T-helper 17 cell (primary cell): ENCODE measurements around the gene DGCR2. TPM values are rescaled to one million over a fixed set of nuclear protein-coding genes. Genes with fewer than 3 reads are reported as not detected.

Experiments used
- ATAC-seq: fragments of 150-1000 bp; cut with Tn5 transposase; 2 replicates; pipeline ENCODE4 v1.10.0; 2021; ENCODE audit warnings: mild to moderate bottlenecking, moderate library complexity
- DNase-seq, 3 donors: peaks; one replicate each; pipeline versions ENCODE4 v3.0.0 to v3.0.0-alpha.2; 2020 to 2021
- H3K9me3 ChIP-seq: one replicate; pipeline ENCODE4 v1.7.0; 2013; ENCODE audit warnings: low read length, mild to moderate bottlenecking; ENCODE audit not compliant: control insufficient read depth, poor library complexity, severe bottlenecking
- H3K27ac Mint-ChIP-seq: one replicate; pipeline ENCODE4 v1.8.0; 2022; ENCODE audit warnings: mild to moderate bottlenecking, moderate library complexity, mixed read lengths
- H3K27me3 Mint-ChIP-seq: one replicate; pipeline ENCODE4 v1.8.0; 2022; ENCODE audit warnings: mixed read lengths
- H3K36me3 Mint-ChIP-seq: one replicate; pipeline ENCODE4 v1.8.0; 2022; ENCODE audit warnings: low read depth, mixed read lengths
- H3K4me1 Mint-ChIP-seq: one replicate; pipeline ENCODE4 v1.8.0; 2022; ENCODE audit warnings: mild to moderate bottlenecking, mixed read lengths
- H3K4me3 Mint-ChIP-seq: one replicate; pipeline ENCODE4 v1.8.0; 2022; ENCODE audit warnings: mild to moderate bottlenecking, moderate library complexity, mixed read lengths
- total RNA-seq, 4 donors: library from RNA in 2 of 4; stranded (reverse) in 2 of 4; gene quantifications; one replicate each; pipeline ENCODE4 v1.2.3 and lab custom pipeline; 2022 to 2026

Gene DGCR2
- total RNA-seq, 2 donors from 2014 or later, result 37.7 TPM

DNA sequence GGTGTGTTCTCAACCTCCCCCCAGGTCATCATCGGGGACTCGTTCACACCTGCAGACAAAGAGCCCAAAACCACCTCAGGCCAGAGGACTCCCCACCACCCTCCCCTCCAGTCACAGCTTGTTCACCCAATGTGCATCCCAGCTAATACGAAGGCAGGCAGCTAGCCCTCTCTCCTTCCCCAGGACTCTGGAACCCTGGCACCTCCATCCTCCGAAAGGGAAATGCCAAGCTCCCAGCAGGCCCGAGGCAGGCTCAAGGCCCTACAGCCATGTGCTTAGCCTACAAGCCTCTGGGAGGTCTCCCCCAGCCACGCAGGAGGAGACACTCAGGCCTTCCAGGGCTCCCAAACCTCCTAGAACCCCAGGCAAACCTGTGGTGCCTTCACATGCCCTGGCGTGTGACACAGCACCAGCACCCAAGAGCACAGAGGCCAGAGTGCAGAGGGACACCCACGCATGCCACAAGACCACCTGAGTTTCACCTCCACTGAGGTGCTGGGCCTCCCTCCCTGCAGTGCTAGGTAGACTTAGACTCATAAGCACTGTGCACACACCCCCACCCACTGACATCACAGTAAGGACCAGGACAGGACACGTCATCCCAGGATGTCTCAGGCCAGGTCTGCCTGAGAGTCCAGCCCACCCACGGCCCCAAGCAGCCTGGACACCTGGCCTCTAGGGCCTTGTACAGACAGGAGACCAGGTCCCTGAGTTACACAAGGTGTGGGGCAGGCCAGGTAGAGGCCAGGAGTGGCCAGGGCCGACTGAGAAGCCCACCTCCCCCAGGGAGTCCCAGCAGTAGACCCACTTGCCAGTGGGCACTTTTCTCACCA is 15.4 kb upstream of the DGCR2 start:
- Mint-ChIP-seq H3K27me3 (no peaks in the 10 kb centered on the region), H3K27ac (no peak overlapping the region), H3K4me1 (peaks cover 5% of the 10 kb centered on the region), H3K4me3 (no peak overlapping the region), H3K36me3 (peaks cover 6% of the 10 kb centered on the region)
- no peaks in the 10 kb centered on the region for H3K9me3 ChIP-seq
- no peak for DNase-seq
- ATAC-seq, result no peak

DNA sequence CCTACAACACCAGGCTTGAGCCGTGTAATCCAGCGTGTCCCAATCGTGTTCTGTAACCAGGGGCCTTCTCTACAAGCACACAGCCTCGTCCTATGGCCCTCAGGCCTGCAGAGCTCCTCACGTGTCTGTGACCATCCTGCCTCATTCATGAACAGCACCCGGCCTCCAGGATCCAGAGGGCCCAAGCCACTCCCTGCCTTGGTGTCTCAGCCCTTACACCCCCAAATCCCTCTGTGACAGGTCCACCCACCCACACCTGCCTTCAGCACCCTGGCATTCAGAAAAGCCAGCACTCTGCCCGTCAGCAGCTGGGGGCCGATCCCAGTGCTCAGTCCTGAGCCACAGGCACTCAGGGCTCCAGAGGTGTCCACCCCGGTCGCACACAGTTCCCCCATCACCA is 14.7 kb upstream of the DGCR2 start:
- H3K27ac Mint-ChIP-seq, result peak overlapping the region; percentile 53
- H3K9me3 ChIP-seq, result no peaks in the 10 kb centered on the region
- peaks cover 5% of the 10 kb centered on the region for H3K4me1 Mint-ChIP-seq
- H3K4me3 Mint-ChIP-seq, result no peak overlapping the region
- H3K27me3 Mint-ChIP-seq, result no peaks in the 10 kb centered on the region
- peaks cover 6% of the 10 kb centered on the region for H3K36me3 Mint-ChIP-seq
- DNase-seq (no peak), ATAC-seq (no peak)

DNA sequence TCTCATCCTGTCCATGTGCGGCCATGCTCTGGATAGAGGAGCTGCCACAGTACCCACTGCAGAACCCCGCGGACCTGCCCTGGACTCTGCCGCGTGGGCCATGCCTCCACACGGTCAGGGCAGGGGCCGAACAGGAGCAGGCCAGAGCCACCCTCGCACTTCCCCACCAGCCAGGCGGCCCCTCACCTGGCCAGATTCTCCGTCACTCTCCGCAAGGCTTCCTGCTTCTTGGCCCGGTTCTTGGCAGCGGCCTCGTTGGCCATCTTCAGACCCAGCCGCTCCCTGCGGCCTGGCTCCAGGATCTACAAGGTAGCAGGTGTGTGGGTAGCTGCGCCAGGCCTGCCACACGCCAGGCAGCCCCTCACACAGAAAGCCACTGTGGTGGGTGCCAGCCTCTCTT is 12.7 kb upstream of the DGCR2 start:
- H3K4me3 Mint-ChIP-seq, result no peak overlapping the region
- no peak overlapping the region for H3K27ac Mint-ChIP-seq
- no peaks in the 10 kb centered on the region for H3K27me3 Mint-ChIP-seq
- ATAC-seq (no peak), DNase-seq (no peak)
- H3K9me3 ChIP-seq, result no peaks in the 10 kb centered on the region
- H3K4me1 Mint-ChIP-seq, result peaks cover 4% of the 10 kb centered on the region
- peaks cover 6% of the 10 kb centered on the region for H3K36me3 Mint-ChIP-seq

DNA sequence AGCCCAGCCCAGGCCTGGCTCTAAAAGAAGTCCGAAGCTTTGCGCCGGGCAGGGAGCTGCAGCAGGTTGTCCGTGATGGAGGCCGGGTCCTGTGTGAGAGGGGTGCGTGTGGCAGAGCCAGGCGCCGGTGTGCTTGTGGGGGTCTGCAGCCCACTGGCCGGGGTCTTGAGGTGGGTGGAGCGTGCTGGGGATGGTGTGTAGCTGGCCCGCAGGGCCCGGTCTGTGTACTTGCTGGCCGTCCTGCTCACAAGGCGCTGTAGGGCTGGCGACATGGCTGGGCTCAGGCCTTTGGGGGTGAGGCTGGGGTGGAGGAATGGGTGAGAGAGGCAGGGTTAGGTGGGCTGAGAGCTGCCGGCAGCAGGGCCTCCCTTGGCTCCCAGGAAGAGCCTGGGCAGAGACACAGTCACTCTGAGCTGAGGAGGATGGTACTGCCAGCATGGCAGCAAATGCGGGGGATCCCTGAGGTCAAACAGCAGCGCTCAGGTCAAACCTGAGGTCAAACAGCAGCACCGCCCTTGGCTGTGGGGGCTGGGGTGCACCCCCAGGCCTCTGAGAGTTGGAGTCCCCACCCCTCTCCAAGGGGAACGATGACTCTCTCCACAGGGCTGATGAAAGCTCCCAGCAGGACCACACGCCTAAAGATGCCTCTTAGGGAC is 12.1 kb upstream of the DGCR2 start:
- ATAC-seq, result no peak
- Mint-ChIP-seq H3K4me1 (peaks cover 4% of the 10 kb centered on the region), H3K27me3 (no peaks in the 10 kb centered on the region), H3K36me3 (peaks cover 6% of the 10 kb centered on the region), H3K27ac (no peak overlapping the region), H3K4me3 (no peak overlapping the region)
- no peaks in the 10 kb centered on the region for H3K9me3 ChIP-seq
- no peak for DNase-seq

- Mint-ChIP-seq H3K27ac (no peak overlapping the region), H3K36me3 (peaks cover 6% of the 10 kb centered on the region), H3K27me3 (no peaks in the 10 kb centered on the region), H3K4me3 (no peak overlapping the region), H3K4me1 (peaks cover 6% of the 10 kb centered on the region)
- no peak for ATAC-seq
- DNase-seq, result no peak
- no peaks in the 10 kb centered on the region for H3K9me3 ChIP-seq
These were observed 11.3 kb upstream of the DGCR2 start for GRCh38 chr22:19133561-19133960.

GRCh38 chr22:19132693-19133400 is 10.6 kb upstream of the DGCR2 start:
- Mint-ChIP-seq H3K4me1 (peaks cover 6% of the 10 kb centered on the region), H3K27ac (no peak overlapping the region), H3K4me3 (peak overlapping the region; percentile 7), H3K36me3 (peaks cover 6% of the 10 kb centered on the region), H3K27me3 (no peaks in the 10 kb centered on the region)
- ATAC-seq, result no peak
- H3K9me3 ChIP-seq, result no peaks in the 10 kb centered on the region
- DNase-seq, result no peak

DNA sequence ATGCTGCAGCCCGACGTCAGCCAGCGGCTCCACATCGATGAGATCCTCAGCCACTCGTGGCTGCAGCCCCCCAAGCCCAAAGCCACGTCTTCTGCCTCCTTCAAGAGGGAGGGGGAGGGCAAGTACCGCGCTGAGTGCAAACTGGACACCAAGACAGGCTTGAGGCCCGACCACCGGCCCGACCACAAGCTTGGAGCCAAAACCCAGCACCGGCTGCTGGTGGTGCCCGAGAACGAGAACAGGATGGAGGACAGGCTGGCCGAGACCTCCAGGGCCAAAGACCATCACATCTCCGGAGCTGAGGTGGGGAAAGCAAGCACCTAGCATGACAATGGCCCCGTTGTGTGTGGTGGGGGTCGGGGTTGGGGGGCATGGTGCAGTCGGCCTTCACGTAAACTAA is 9.9 kb upstream of the DGCR2 start:
- no peak overlapping the region for H3K4me3 Mint-ChIP-seq
- no peaks in the 10 kb centered on the region for H3K9me3 ChIP-seq
- peaks cover 6% of the 10 kb centered on the region for H3K36me3 Mint-ChIP-seq
- H3K27me3 Mint-ChIP-seq, result no peaks in the 10 kb centered on the region
- H3K27ac Mint-ChIP-seq, result no peak overlapping the region
- peaks cover 8% of the 10 kb centered on the region for H3K4me1 Mint-ChIP-seq
- ATAC-seq (no peak), DNase-seq (no peak)

- DNase-seq (no peak), ATAC-seq (no peak)
- H3K36me3 Mint-ChIP-seq, result peaks cover 6% of the 10 kb centered on the region
- H3K4me1 Mint-ChIP-seq, result peaks cover 8% of the 10 kb centered on the region
- no peaks in the 10 kb centered on the region for H3K9me3 ChIP-seq
- H3K4me3 Mint-ChIP-seq, result no peak overlapping the region
- H3K27ac Mint-ChIP-seq, result no peak overlapping the region
- no peaks in the 10 kb centered on the region for H3K27me3 Mint-ChIP-seq
These were observed 9.4 kb upstream of the DGCR2 start for GRCh38 chr22:19131685-19132015.

DNA sequence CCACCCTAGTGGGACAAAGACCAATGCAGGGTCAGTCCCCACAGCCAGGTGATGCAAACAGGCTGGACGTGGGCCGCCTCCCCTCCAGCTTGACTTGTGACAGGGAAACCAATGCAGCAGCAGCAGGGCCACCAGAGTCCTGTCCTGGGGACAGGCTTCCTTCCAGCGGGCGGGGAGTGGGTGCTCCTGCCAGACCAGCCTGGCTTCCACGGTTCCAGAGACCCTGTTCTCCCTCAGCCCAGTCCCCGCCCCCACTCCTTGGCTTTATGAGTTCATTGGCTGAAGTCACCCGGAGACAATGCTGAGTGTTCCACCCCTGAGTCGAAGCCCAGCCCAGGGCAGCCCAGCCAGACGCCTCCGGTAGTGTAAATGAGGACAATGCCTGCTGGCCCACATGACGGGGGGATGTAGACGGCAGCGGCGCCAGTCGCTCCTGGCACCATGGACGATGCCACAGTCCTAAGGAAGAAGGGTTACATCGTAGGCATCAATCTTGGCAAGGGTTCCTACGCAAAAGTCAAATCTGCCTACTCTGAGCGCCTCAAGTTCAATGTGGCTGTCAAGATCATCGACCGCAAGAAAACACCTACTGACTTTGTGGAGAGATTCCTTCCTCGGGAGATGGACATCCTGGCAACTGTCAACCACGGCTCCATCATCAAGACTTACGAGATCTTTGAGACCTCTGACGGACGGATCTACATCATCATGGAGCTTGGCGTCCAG is 8.9 kb upstream of the DGCR2 start, which contains the start of gene TSSK2:
Gene TSSK2, plus strand, starts transcription at position 350 of the 726 bp plus-strand sequence. Its CDS starts 92 bp downstream, at position 442.
- H3K4me3 Mint-ChIP-seq, result no peak within 1 kb of the TSS
- ATAC-seq, result no peak
- H3K27ac Mint-ChIP-seq, result no peak within 1 kb of the TSS
- H3K27me3 Mint-ChIP-seq, result no peaks in the 10 kb centered on the region
- H3K9me3 ChIP-seq, result no peaks in the 10 kb centered on the region
- peaks cover 6% of the 10 kb centered on the region for H3K36me3 Mint-ChIP-seq
- H3K4me1 Mint-ChIP-seq, result peaks cover 8% of the 10 kb centered on the region
- no peak for DNase-seq

DNA sequence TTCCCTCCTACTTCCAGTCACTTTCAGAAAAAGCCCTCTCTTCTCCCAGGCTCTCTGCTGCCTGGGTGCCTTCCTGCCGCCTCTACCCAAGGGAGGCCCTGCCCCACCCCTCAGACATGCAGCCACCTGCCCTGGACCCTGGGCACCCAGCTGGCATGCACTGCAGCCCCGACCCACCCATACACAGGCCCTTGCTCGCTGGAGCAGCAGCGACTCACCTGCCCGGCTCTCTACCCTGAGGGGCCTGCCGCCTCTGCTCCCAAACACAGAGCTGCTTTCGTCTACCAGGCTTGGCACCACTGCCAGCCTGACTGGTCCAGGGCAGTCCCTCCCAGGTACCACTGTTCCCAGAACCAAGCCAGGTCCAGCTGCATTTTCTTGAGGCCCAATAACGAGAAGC is 7.7 kb upstream of the DGCR2 start:
- H3K4me1 Mint-ChIP-seq, result peaks cover 4% of the 10 kb centered on the region

GRCh38 chr22:19128946-19129727 is 6.9 kb upstream of the DGCR2 start:
- H3K36me3 Mint-ChIP-seq, result no peaks in the 10 kb centered on the region
- H3K27me3 Mint-ChIP-seq, result no peaks in the 10 kb centered on the region
- no peak for DNase-seq
- no peak overlapping the region for H3K27ac Mint-ChIP-seq
- H3K9me3 ChIP-seq, result no peaks in the 10 kb centered on the region
- H3K4me1 Mint-ChIP-seq, result peaks cover 4% of the 10 kb centered on the region
- no peak overlapping the region for H3K4me3 Mint-ChIP-seq
- no peak for ATAC-seq

More for the DNA sequence above, 7.7 kb upstream of the DGCR2 start:
- Mint-ChIP-seq H3K27me3 (no peaks in the 10 kb centered on the region), H3K36me3 (no peaks in the 10 kb centered on the region), H3K4me3 (no peak overlapping the region), H3K27ac (no peak overlapping the region)
- ATAC-seq, result no peak
- DNase-seq, result no peak
- no peaks in the 10 kb centered on the region for H3K9me3 ChIP-seq

- H3K27ac Mint-ChIP-seq, result no peak overlapping the region
- H3K27me3 Mint-ChIP-seq, result no peaks in the 10 kb centered on the region
- no peak for ATAC-seq
- no peak overlapping the region for H3K4me3 Mint-ChIP-seq
- peaks cover 7% of the 10 kb centered on the region for H3K4me1 Mint-ChIP-seq
- DNase-seq, result no peak
- H3K9me3 ChIP-seq, result no peaks in the 10 kb centered on the region
- H3K36me3 Mint-ChIP-seq, result no peaks in the 10 kb centered on the region
These were observed 5.8 kb upstream of the DGCR2 start for GRCh38 chr22:19128009-19128401.
